Ovary (tissue), 3 donors: ENCODE results near the gene TSPAN16.

Experiments
- CTCF ChIP-seq, 3 donors: fragments of 450-650 bp in 2 of 3; fragments of 200-600 bp in 1 of 3; IDR thresholded peaks; one replicate each; pipeline versions ENCODE4 v1.5.1 to v1.8.0; 2016 to 2022; ENCODE audit warnings: antibody characterized with exemption in 3 of 3, mild to moderate bottlenecking in 1 of 3
- EP300 ChIP-seq: sonication (generic); formaldehyde crosslinking; IDR thresholded peaks from one replicate; pipeline ENCODE4 v1.6.1; 2017; ENCODE audit warnings: antibody characterized with exemption
- POLR2A ChIP-seq: fragments of 450-650 bp; IDR thresholded peaks from one replicate; pipeline ENCODE4 v1.6.1; 2017; ENCODE audit warnings: antibody characterized with exemption, mild to moderate bottlenecking, moderate library complexity
- donor health status: DM: no; HTN: no; CAD: no.

- TF ChIP-seq CTCF (IDR thresholded peaks at IDR 0.05) (no peak), EP300 (no peak), POLR2A (no peak)
Measured at GRCh38 chr19:11251217-11251616, 44.7 kb upstream of the TSPAN16 start.
